ENCODE data around the gene RFXAP.

The RFXAP gene

DNA sequence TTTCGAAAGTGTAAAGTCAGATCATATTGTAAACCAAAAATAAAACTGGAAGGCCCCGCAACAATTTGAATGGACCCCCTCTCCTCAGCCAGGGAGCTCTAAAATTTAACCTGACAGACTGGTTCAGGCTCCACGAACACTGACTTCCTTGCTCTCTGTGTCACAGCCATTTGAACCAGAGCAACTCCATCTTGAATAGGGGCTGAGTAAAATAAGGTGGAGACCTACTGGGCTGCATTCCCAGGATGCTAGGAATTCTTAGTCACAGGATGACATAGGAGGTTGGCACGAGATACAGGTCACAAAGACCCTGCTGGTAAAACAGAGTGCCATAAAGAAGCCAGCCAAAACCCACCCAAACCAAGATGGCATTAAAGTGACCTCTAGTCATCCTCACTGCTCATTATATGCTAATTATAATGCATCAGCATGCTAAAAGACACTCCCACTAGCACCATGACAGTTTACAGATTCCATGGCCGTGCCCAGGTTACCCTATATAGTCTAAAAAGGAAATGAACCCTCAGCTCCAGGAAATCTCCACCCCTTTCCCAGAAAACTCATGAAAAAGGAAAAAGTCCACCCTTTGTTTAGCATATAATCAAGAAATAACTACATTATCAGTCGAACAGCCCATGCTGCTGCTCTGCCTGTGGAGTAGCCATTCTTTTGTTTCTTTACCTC, 43.1 kb downstream of the RFXAP start:
- DNase-seq (ENCODE audit: low read depth) = no peak
- TF ChIP-seq, protein P1, sequence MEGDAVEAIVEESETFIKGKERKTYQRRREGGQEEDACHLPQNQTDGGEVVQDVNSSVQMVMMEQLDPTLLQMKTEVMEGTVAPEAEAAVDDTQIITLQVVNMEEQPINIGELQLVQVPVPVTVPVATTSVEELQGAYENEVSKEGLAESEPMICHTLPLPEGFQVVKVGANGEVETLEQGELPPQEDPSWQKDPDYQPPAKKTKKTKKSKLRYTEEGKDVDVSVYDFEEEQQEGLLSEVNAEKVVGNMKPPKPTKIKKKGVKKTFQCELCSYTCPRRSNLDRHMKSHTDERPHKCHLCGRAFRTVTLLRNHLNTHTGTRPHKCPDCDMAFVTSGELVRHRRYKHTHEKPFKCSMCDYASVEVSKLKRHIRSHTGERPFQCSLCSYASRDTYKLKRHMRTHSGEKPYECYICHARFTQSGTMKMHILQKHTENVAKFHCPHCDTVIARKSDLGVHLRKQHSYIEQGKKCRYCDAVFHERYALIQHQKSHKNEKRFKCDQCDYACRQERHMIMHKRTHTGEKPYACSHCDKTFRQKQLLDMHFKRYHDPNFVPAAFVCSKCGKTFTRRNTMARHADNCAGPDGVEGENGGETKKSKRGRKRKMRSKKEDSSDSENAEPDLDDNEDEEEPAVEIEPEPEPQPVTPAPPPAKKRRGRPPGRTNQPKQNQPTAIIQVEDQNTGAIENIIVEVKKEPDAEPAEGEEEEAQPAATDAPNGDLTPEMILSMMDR (conservative IDR thresholded peaks at IDR 0.05; ENCODE audit: low read depth, low read length) = no peak

DNA sequence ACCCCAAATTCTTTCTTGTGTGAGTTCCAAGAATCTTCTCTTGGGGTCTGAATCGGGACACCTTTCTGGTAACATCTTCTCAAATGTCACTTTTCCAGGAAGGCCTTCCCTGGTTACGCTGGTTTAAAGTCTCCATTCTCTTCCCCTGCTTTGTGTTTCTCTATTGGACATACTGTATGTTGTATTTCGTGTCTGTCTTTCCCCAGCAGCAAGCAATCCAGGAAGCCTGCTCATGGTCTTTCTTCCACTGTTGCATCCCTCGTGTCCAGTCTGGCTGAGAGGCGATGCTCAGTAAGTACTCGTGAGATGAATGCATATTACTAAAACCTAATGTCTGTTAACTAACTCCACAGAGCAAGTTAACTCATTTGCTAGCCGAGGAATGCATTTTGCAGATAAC, 43.7 kb downstream of the RFXAP start:
- TF ChIP-seq, protein P1 (conservative IDR thresholded peaks at IDR 0.05; ENCODE audit: low read depth, low read length) = no peak
- no peak overlapping the region for H3K4me3 ChIP-seq (ENCODE audit: low read length)
- no peak for DNase-seq (ENCODE audit: low read depth)

More for the DNA sequence above, 43.1 kb downstream of the RFXAP start:
- no peak overlapping the region for H3K4me3 ChIP-seq (ENCODE audit: low read length)

GRCh38 chr13:36865265-36865664, 46.2 kb downstream of the RFXAP start:
- TF ChIP-seq, protein P1 (conservative IDR thresholded peaks at IDR 0.05; ENCODE audit: low read depth, low read length) = no peak
- no peak for DNase-seq (ENCODE audit: low read depth)
- H3K4me3 ChIP-seq (ENCODE audit: low read length) = no peak overlapping the region

DNA sequence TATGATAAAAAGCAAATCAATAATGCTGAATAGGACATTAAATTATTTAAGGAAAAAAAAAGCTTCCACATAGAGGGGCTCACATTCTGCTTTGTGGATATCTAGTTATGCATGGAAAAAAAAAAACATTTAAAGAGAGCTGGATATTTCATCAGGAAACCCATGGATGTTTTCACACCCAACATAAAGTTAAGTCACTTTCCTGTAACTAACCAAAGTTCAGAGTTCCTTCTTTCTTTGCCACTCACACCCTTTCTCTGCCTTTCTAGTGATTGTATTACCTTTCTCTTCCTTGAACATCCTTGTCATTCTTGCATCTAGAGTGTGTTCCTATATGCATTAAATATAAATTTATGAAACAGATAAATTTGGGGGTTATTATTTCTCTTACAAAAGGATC, 47.2 kb downstream of the RFXAP start:
- no peak for DNase-seq (ENCODE audit: low read depth)
- no peak overlapping the region for H3K4me3 ChIP-seq (ENCODE audit: low read length)
- TF ChIP-seq, protein P1 (conservative IDR thresholded peaks at IDR 0.05; ENCODE audit: low read depth, low read length) = no peak

DNA sequence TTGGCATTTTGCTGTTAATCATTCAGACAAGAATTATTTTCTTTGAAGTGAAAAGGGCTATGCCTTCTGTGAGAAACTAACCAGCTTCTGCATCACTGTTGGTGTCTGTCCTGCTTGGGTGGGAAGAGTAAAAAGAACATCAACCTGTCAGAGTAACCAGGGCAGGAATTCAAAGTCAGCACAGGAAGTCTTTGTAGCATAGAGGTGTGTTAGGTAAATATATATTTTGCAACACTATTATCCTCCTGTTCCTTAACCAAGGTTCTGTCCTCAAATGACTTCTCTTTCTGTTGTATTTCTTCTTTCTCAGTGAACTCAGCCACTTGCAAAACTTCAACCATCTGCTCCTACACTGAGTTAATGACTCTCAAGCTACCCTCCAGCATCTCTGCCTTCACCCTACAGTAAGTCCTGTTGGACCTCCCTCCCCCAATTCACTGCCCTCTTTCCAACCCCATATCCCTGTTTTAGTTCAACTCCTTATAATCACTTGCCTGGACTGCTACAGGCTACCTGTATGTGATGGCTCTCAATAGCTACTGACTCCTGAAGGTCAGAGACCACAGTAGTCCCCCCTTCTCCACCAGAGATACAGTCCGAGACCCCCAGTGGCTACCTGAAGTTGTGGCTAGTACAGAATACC, 51.1 kb downstream of the RFXAP start:
- no peak for DNase-seq (ENCODE audit: low read depth)
- H3K4me3 ChIP-seq (ENCODE audit: low read length) = no peak overlapping the region

GRCh38 chr13:36872621-36873020, 53.6 kb downstream of the RFXAP start:
- TF ChIP-seq, protein P1 (conservative IDR thresholded peaks at IDR 0.05; ENCODE audit: low read depth, low read length) = no peak
- H3K4me3 ChIP-seq (ENCODE audit: low read length) = no peak overlapping the region
- DNase-seq (ENCODE audit: low read depth) = no peak

More for the DNA sequence above, 51.1 kb downstream of the RFXAP start:
- TF ChIP-seq, protein P1 (conservative IDR thresholded peaks at IDR 0.05; ENCODE audit: low read depth, low read length) = no peak

GRCh38 chr13:36875431-36875830, 56.4 kb downstream of the RFXAP start:
- TF ChIP-seq, protein P1 (conservative IDR thresholded peaks at IDR 0.05; ENCODE audit: low read depth, low read length) = no peak
- no peak for DNase-seq (ENCODE audit: low read depth)
- H3K4me3 ChIP-seq (ENCODE audit: low read length) = no peak overlapping the region

Measured in retinal pigment epithelial cell (primary cell).